Measurements from ENCODE around the gene HELB. TPM values are rescaled to one million over a fixed set of nuclear protein-coding genes. Genes with fewer than 3 reads are reported as not detected.

The HELB gene
- polyA plus RNA-seq, 1 experiment, result 0.61 TPM

GRCh38 chr12:66337381-66338010 lies 35.2 kb downstream of the HELB start:
- peaks cover 1% of the 10 kb centered on the region; the same call in 1 of the 2 replicates for H3K36me3 ChIP-seq (ENCODE audit: control insufficient read depth, insufficient read depth, low read length)
- POLR2A ChIA-PET, result no interaction called here
- H3K4me3 ChIP-seq (ENCODE audit: low read depth, low read length), result no peak overlapping the region
- TF ChIP-seq CTCF (IDR thresholded peaks at IDR 0.05; ENCODE audit: insufficient read depth, low read depth, low read length), result no peak
- H3K27me3 ChIP-seq (ENCODE audit: control insufficient read depth, insufficient read depth, low read length), result no peaks in the 10 kb centered on the region
- no peak for DNase-seq (ENCODE audit: low read depth)
- CTCF ChIA-PET, result no interaction called here

- DNase-seq (ENCODE audit: low read depth), result no peak
These were observed 37.8 kb downstream of the HELB start for GRCh38 chr12:66340131-66340530.

GRCh38 chr12:66341126-66341525 lies 38.8 kb downstream of the HELB start:
- H3K4me3 ChIP-seq (ENCODE audit: low read depth, low read length), result no peak overlapping the region
- ChIA-PET POLR2A (no interaction called here), CTCF (interaction anchor here (0.6 kb wide), 1 partner anchor 1735 kb away, joined by 3 read pairs; no protein-coding TSS in a partner anchor)
- H3K36me3 ChIP-seq (ENCODE audit: control insufficient read depth, insufficient read depth, low read length), result peaks cover 1% of the 10 kb centered on the region; the same call in 1 of the 2 replicates
- TF ChIP-seq CTCF (IDR thresholded peaks at IDR 0.05; ENCODE audit: insufficient read depth, low read depth, low read length), result no peak
- H3K27me3 ChIP-seq (ENCODE audit: control insufficient read depth, insufficient read depth, low read length), result no peaks in the 10 kb centered on the region
- no peak for DNase-seq (ENCODE audit: low read depth)

More at GRCh38 chr12:66340131-66340530, 37.8 kb downstream of the HELB start:
- H3K27me3 ChIP-seq (ENCODE audit: control insufficient read depth, insufficient read depth, low read length), result no peaks in the 10 kb centered on the region
- ChIA-PET POLR2A (no interaction called here), CTCF (no interaction called here)
- H3K36me3 ChIP-seq (ENCODE audit: control insufficient read depth, insufficient read depth, low read length), result peaks cover 1% of the 10 kb centered on the region; the same call in 1 of the 2 replicates
- no peak overlapping the region for H3K4me3 ChIP-seq (ENCODE audit: low read depth, low read length)
- no peak for TF ChIP-seq CTCF (IDR thresholded peaks at IDR 0.05; ENCODE audit: insufficient read depth, low read depth, low read length)

- POLR2A ChIA-PET, result no interaction called here
- no peak for DNase-seq (ENCODE audit: low read depth)
- no peaks in the 10 kb centered on the region for H3K36me3 ChIP-seq (ENCODE audit: control insufficient read depth, insufficient read depth, low read length)
- CTCF ChIA-PET, result no interaction called here
- no peak for TF ChIP-seq CTCF (IDR thresholded peaks at IDR 0.05; ENCODE audit: insufficient read depth, low read depth, low read length)
- H3K27me3 ChIP-seq (ENCODE audit: control insufficient read depth, insufficient read depth, low read length), result no peaks in the 10 kb centered on the region
- H3K4me3 ChIP-seq (ENCODE audit: low read depth, low read length), result no peak overlapping the region
These were observed 42.9 kb downstream of the HELB start for GRCh38 chr12:66345212-66345611.

- TF ChIP-seq CTCF (IDR thresholded peaks at IDR 0.05; ENCODE audit: insufficient read depth, low read depth, low read length), result no peak
- Histone ChIP-seq H3K36me3 (ENCODE audit: control insufficient read depth, insufficient read depth, low read length) (no peaks in the 10 kb centered on the region), H3K4me3 (ENCODE audit: low read depth, low read length) (no peak overlapping the region), H3K27me3 (ENCODE audit: control insufficient read depth, insufficient read depth, low read length) (no peaks in the 10 kb centered on the region)
- ChIA-PET CTCF (interaction anchor here (1.0 to 1.3 kb wide), 2 partner anchors 15 to 349 kb away, joined by 3 read pairs; no protein-coding TSS in a partner anchor), POLR2A (no interaction called here)
- DNase-seq (ENCODE audit: low read depth), result no peak
These were observed 43.7 kb downstream of the HELB start for GRCh38 chr12:66345956-66346355.

Measured in BJ (cell line).